HG02943 (cell line): ENCODE results near the gene ATP13A4.

ENCODE experiments used
- ATAC-seq: cut with Tn5 transposase; IDR thresholded peaks from one replicate; pipeline ENCODE4 v1.9.1; 2021; ENCODE audit warnings: mild to moderate bottlenecking, low read depth, moderate library complexity; ENCODE audit not compliant: unreplicated experiment

The ATP13A4 gene

GRCh38 chr3:193554811-193555210 is at the start of gene ATP13A4:
TSS of gene ATP13A4 (minus strand) at chr3:193554895. CDS start at chr3:193554799, 96 bp downstream.
- ATAC-seq = no peak

- no peak for ATAC-seq
These were observed 44.7 kb upstream of the ATP13A4 start for GRCh38 chr3:193599393-193599792.

DNA sequence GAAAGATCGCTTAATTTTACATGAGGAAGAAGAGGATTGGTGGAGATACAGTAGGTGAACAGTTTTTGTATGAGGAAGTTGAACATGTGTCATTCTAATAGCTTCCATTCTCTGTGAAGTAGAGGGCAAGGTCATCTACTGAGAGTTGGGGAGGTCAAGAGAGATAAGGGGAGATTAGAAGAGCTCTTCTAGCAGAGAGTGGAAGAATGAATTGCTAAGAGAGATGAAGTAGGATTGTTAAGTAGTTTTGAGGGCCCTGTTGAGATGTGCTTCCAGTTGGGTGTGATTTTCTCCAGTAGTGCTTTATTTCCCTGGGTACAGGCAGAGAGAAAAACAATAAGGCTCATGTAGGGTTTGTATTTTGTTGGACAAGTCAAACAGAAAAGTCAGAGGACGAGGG is 43.5 kb upstream of the ATP13A4 start:
- ATAC-seq = no peak

GRCh38 chr3:193595939-193596487 is 41.3 kb upstream of the ATP13A4 start:
- no peak for ATAC-seq

GRCh38 chr3:193594946-193595689 is 40.4 kb upstream of the ATP13A4 start:
- ATAC-seq = no peak

DNA sequence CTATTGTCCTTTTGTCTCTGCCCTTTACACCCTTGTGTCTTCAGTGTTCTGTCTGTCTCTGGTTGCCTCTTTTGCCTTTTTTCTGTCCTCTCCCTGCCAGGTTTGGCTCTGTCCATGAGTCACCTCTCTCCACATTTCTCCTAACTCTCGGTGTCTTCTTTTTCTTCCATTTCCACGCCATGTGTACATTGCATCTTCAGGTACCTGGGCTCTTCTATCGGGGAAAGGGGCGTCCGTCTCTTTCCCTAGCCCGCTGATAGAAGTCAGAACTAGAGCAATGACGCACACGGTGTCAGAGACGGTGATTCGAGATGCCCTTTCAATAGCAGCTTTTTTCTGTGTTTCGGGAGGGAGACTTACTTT is 39.0 kb upstream of the ATP13A4 start:
- ATAC-seq = peak; percentile 10

DNA sequence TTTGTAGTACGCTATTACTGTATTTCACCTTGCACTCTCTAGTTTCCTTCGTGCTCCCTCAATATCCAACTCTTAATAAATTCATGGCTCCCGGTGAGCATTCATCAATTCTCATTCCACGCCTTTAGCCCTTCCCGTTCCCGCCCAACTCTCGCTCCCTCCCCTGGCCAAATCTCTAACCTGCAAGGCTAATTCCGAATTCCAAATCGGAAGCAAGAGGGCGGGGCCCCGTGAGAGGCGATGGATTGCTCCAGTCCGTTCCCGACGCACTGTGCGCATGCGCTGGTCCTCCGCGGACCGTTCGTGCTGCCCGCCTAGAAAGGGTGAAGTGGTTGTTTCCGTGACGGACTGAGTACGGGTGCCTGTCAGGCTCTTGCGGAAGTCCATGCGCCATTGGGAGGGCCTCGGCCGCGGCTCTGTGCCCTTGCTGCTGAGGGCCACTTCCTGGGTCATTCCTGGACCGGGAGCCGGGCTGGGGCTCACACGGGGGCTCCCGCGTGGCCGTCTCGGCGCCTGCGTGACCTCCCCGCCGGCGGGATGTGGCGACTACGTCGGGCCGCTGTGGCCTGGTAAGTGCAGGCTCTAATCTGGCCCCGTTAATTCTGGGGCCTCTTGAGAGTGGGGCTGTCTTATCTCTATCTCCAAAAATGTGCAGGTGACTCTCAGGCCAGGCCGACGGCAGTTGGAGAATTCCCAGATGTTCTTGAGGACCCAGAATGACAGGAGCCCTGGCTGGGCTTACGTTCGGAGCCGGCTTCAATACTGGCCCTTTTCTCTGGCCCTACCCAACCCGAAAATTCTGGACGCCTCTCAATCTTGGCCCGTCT is 38.4 kb upstream of the ATP13A4 start, which contains the start of gene OPA1:
Gene OPA1, plus strand, starts transcription at position 368 of the 827 bp plus-strand sequence. Its CDS starts 170 bp downstream, at position 538.
- ATAC-seq = peak; percentile 97

- ATAC-seq = no peak
These were observed 35.6 kb upstream of the ATP13A4 start for GRCh38 chr3:193590088-193590856.

DNA sequence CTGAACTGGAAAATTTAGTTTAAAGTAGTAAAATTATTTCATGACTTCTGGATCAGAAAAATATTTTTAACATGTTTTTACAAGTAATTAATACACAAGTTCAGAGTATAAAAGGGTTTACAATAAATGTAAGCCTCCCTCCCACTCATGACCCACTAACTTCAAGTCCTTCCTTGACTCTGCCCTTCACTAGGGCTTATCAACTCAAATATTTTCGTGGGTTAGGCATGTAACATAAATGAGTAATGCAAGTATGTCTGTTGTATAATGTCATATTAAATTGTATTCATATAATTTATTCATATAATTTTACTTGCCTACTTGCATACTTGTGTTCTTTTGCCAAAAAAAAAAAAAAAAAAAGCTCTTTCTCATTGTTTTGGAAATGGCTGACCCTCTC is 34.9 kb upstream of the ATP13A4 start:
- no peak for ATAC-seq

- ATAC-seq = no peak
These were observed 34.4 kb upstream of the ATP13A4 start for GRCh38 chr3:193589129-193589528.

DNA sequence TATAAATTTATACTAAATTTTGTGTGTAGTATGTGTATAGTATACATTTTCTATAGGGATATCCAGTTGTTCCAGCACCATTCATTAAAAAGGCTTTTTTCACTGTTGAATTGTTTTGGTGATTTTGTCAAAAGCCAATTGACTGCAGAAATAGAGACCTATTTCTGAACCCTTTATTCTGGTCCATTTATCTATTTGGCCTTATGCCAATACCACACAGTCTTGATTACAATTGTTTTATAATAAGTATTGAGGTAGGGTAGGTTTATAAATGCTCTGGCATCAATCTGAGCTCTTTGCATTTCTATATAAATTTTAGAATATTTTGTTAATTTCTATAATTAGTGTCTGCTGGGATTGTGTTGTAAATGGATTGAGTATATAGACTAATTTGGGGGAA is 31.8 kb upstream of the ATP13A4 start:
- no peak for ATAC-seq

- no peak for ATAC-seq
These were observed 30.8 kb upstream of the ATP13A4 start for GRCh38 chr3:193585530-193585929.

DNA sequence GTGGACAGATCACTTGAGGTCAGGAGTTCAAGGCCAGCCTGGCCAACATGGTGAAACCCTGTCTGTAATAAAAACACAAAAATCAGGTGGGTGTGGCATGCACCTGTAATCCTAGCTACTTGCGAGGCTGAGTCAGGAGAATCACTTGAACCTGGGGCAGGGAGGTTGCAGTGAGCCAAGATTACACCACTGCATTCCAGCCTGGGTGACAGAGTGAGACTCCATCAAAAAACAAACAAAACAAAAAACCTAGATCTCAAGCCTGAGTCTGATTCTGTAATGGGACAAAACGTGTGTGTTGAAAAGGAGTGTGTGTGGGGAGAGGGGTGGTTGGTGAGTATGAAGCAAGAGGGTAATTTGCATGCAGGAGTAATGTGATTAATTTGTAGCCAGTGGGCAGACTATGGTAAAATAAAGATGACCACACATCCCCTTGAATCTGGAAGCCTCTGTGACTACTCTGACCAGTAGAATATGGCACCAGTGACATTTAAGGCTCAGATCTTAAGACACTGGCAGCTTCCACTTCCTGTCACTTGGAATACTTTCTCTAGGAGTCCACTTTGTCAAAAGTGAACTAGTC is 19.9 kb upstream of the ATP13A4 start:
- no peak for ATAC-seq

- ATAC-seq = no peak
These were observed 18.9 kb upstream of the ATP13A4 start for GRCh38 chr3:193573403-193574191.

DNA sequence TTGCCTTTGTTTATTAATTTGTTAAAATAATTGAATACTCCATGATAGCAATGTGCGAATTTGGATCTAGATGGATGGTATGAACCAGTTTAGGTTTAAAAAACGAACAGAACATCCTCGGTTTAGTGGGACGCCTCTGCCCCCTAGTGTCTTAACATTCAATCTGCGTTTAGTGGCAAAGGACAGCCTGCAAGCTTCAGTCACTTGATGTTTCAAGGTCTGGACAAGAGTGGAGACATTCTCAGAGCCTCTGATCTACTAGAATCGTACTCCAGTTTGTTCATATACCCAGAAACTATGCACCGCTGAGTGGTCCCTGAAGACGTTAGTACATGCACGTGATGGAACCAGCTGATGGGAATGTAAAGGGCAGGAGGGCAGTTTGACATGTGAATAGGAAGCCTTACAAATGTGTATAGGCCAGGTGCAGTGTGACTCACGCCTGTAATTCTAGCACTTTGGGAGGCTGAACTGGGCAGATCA is 17.8 kb upstream of the ATP13A4 start:
- no peak for ATAC-seq

- ATAC-seq = no peak
These were observed 14.4 kb upstream of the ATP13A4 start for GRCh38 chr3:193569119-193569518.

GRCh38 chr3:193564012-193564411 is 9.3 kb upstream of the ATP13A4 start:
- ATAC-seq = no peak

- no peak for ATAC-seq
These were observed 8.7 kb upstream of the ATP13A4 start for GRCh38 chr3:193563426-193563825.

- ATAC-seq = no peak
These were observed 6.2 kb upstream of the ATP13A4 start for GRCh38 chr3:193560870-193561269.
